GM18868 (cell line): Measurements from ENCODE around the gene NDUFS1.
"Not testable (repeated sequence)": the region's sequence is repeated elsewhere in the genome, so short reads cannot be mapped to it uniquely, and the experiment has no call there.

Experiments used
- ATAC-seq: cut with Tn5 transposase; IDR thresholded peaks from one replicate; pipeline ENCODE4 v1.9.1; 2021; ENCODE audit warnings: mild to moderate bottlenecking, moderate library complexity; ENCODE audit not compliant: unreplicated experiment

NDUFS1 gene

GRCh38 chr2:206163251-206163880 lies 4.1 kb upstream of the NDUFS1 start:
- ATAC-seq = no peak

- not testable (repeated sequence) for ATAC-seq
Observed at GRCh38 chr2:206162401-206162800, 3.2 kb upstream of the NDUFS1 start.

GRCh38 chr2:206160807-206161179 lies 1.5 kb upstream of the NDUFS1 start:
- no peak for ATAC-seq

GRCh38 chr2:206160125-206160806 lies 1.0 kb upstream of the NDUFS1 start:
- ATAC-seq = peak; percentile 47

- peak; percentile 10 for ATAC-seq
Observed at GRCh38 chr2:206158563-206159345, 490 bp downstream of the NDUFS1 start.

GRCh38 chr2:206157014-206157413 lies 2.2 kb downstream of the NDUFS1 start:
- ATAC-seq = not testable (repeated sequence)

- ATAC-seq = peak; percentile 55
Observed at GRCh38 chr2:206154197-206154596, 5.0 kb downstream of the NDUFS1 start.

- no peak for ATAC-seq
Observed at GRCh38 chr2:206150631-206151030, 8.6 kb downstream of the NDUFS1 start.

GRCh38 chr2:206150168-206150567 lies 9.1 kb downstream of the NDUFS1 start:
- no peak for ATAC-seq

GRCh38 chr2:206149330-206149729 lies 9.9 kb downstream of the NDUFS1 start:
- ATAC-seq = no peak

- ATAC-seq = no peak
Observed at GRCh38 chr2:206145665-206146064, 13.6 kb downstream of the NDUFS1 start.

- ATAC-seq = no peak
Observed at GRCh38 chr2:206144383-206144782, 14.9 kb downstream of the NDUFS1 start.

- no peak for ATAC-seq
Observed at GRCh38 chr2:206143451-206143850, 15.8 kb downstream of the NDUFS1 start.

GRCh38 chr2:206127656-206128055 lies 31.6 kb downstream of the NDUFS1 start:
- ATAC-seq = no peak

- ATAC-seq = no peak
Observed at GRCh38 chr2:206125901-206126300, 33.3 kb downstream of the NDUFS1 start.

- not testable (repeated sequence) for ATAC-seq
Observed at GRCh38 chr2:206122569-206122968, 36.7 kb downstream of the NDUFS1 start.

- no peak for ATAC-seq
Observed at GRCh38 chr2:206116278-206116677, 43.0 kb downstream of the NDUFS1 start.

- no peak for ATAC-seq
Observed at GRCh38 chr2:206115026-206115578, 44.1 kb downstream of the NDUFS1 start.

- no peak for ATAC-seq
Observed at GRCh38 chr2:206112846-206113547, 46.2 kb downstream of the NDUFS1 start.

- no peak for ATAC-seq
Observed at GRCh38 chr2:206112108-206112507, 47.1 kb downstream of the NDUFS1 start.

GRCh38 chr2:206108713-206109112 lies 50.5 kb downstream of the NDUFS1 start:
- ATAC-seq = no peak
